Embryonic facial prominence (tissue), 1 donor: ENCODE results near the gene NAALADL2.
"Not testable (repeated sequence)": the region's sequence is repeated elsewhere in the genome, so short reads cannot be mapped to it uniquely, and the experiment has no call there.

Source experiments
- DNase-seq: peaks from one replicate; pipeline ENCODE4 v3.0.0-alpha.2; 2016; ENCODE audit errors: extremely low spot score

Gene NAALADL2

GRCh38 chr3:175743733-175744400, 884.7 kb downstream of the NAALADL2 start:
- DNase-seq: no peak

GRCh38 chr3:175746308-175746707, 887.2 kb downstream of the NAALADL2 start:
- DNase-seq: no peak

- DNase-seq: no peak
Measured at GRCh38 chr3:175748087-175748730, 889.1 kb downstream of the NAALADL2 start.

GRCh38 chr3:175749981-175750380, 890.8 kb downstream of the NAALADL2 start:
- DNase-seq: no peak

- no peak for DNase-seq
Measured at GRCh38 chr3:175751089-175751488, 892.0 kb downstream of the NAALADL2 start.

- no peak for DNase-seq
Measured at GRCh38 chr3:175763948-175764347, 904.8 kb downstream of the NAALADL2 start.

- no peak for DNase-seq
Measured at GRCh38 chr3:175764722-175765121, 905.6 kb downstream of the NAALADL2 start.

GRCh38 chr3:175770426-175770825, 911.3 kb downstream of the NAALADL2 start:
- DNase-seq: no peak

- DNase-seq: no peak
Measured at GRCh38 chr3:175777495-175777894, 918.4 kb downstream of the NAALADL2 start.

GRCh38 chr3:175777965-175778364, 918.8 kb downstream of the NAALADL2 start:
- DNase-seq: no peak

GRCh38 chr3:175778994-175779393, 919.9 kb downstream of the NAALADL2 start:
- DNase-seq: no peak

GRCh38 chr3:175787109-175787508, 928.0 kb downstream of the NAALADL2 start:
- DNase-seq: not testable (repeated sequence)

GRCh38 chr3:175792245-175792644, 933.1 kb downstream of the NAALADL2 start:
- no peak for DNase-seq

- DNase-seq: no peak
Measured at GRCh38 chr3:175798326-175798725, 939.2 kb downstream of the NAALADL2 start.

GRCh38 chr3:175805825-175806224, 946.7 kb downstream of the NAALADL2 start:
- DNase-seq: no peak

GRCh38 chr3:175807175-175807574, 948.0 kb downstream of the NAALADL2 start:
- no peak for DNase-seq

GRCh38 chr3:175818811-175819464, 959.8 kb downstream of the NAALADL2 start:
- no peak for DNase-seq

- DNase-seq: not testable (repeated sequence)
Measured at GRCh38 chr3:175822766-175823491, 963.8 kb downstream of the NAALADL2 start.

GRCh38 chr3:175825016-175825580, 966.0 kb downstream of the NAALADL2 start:
- not testable (repeated sequence) for DNase-seq

GRCh38 chr3:175826759-175827158, 967.6 kb downstream of the NAALADL2 start:
- DNase-seq: no peak

- not testable (repeated sequence) for DNase-seq
Measured at GRCh38 chr3:175829809-175830208, 970.7 kb downstream of the NAALADL2 start.

GRCh38 chr3:175835763-175836162, 976.6 kb downstream of the NAALADL2 start:
- DNase-seq: not testable (repeated sequence)
